HG03432 (cell line): ENCODE results near the gene NR3C1.

Experiments
- ATAC-seq: cut with Tn5 transposase; IDR thresholded peaks from one replicate; pipeline ENCODE4 v1.9.1; 2021; ENCODE audit warnings: mild to moderate bottlenecking, moderate library complexity; ENCODE audit not compliant: unreplicated experiment

Gene NR3C1

GRCh38 chr5:143399616-143400540, 3.6 kb downstream of the NR3C1 start:
- ATAC-seq = no peak

- no peak for ATAC-seq
Measured at GRCh38 chr5:143398451-143399237, 4.8 kb downstream of the NR3C1 start.

- ATAC-seq = no peak
Measured at GRCh38 chr5:143398053-143398355, 5.5 kb downstream of the NR3C1 start.

GRCh38 chr5:143397302-143398052, 6.0 kb downstream of the NR3C1 start:
- no peak for ATAC-seq

GRCh38 chr5:143396353-143396940, 7.0 kb downstream of the NR3C1 start:
- no peak for ATAC-seq

- ATAC-seq = peak; percentile 49
Measured at GRCh38 chr5:143395638-143396352, 7.7 kb downstream of the NR3C1 start.

- no peak for ATAC-seq
Measured at GRCh38 chr5:143393524-143393923, 10.0 kb downstream of the NR3C1 start.

- ATAC-seq = no peak
Measured at GRCh38 chr5:143390941-143391340, 12.5 kb downstream of the NR3C1 start.

GRCh38 chr5:143390258-143390657, 13.2 kb downstream of the NR3C1 start:
- no peak for ATAC-seq

GRCh38 chr5:143386725-143387124, 16.8 kb downstream of the NR3C1 start:
- ATAC-seq = no peak

GRCh38 chr5:143384865-143385657, 18.4 kb downstream of the NR3C1 start:
- ATAC-seq = no peak

GRCh38 chr5:143383988-143384387, 19.5 kb downstream of the NR3C1 start:
- no peak for ATAC-seq

- no peak for ATAC-seq
Measured at GRCh38 chr5:143379606-143380005, 23.9 kb downstream of the NR3C1 start.

- ATAC-seq = no peak
Measured at GRCh38 chr5:143376911-143377813, 26.3 kb downstream of the NR3C1 start.

GRCh38 chr5:143376195-143376779, 27.2 kb downstream of the NR3C1 start:
- ATAC-seq = no peak

GRCh38 chr5:143374496-143375217, 28.8 kb downstream of the NR3C1 start:
- no peak for ATAC-seq

- no peak for ATAC-seq
Measured at GRCh38 chr5:143373076-143373475, 30.4 kb downstream of the NR3C1 start.
